Activated T-helper 1 cell treated with Interleukin-2 at 50 U/mL for 16 hours (primary cell): ENCODE data around the gene ATXN2L.
"Not testable (repeated sequence)": the region's sequence is repeated elsewhere in the genome, so short reads cannot be mapped to it uniquely, and the experiment has no call there.

Experiments used
- DNase-seq: peaks from one replicate; pipeline ENCODE4 v3.0.0-alpha.2; 2020; ENCODE audit warnings: low read depth

ATXN2L gene

GRCh38 chr16:28837672-28838557 lies 15.1 kb downstream of the ATXN2L start:
- no peak for DNase-seq

GRCh38 chr16:28838558-28838918 lies 15.7 kb downstream of the ATXN2L start:
- no peak for DNase-seq

GRCh38 chr16:28839004-28839639 lies 16.3 kb downstream of the ATXN2L start:
- no peak for DNase-seq

GRCh38 chr16:28839899-28840298 lies 17.1 kb downstream of the ATXN2L start:
- DNase-seq, result no peak

GRCh38 chr16:28842696-28843095 lies 19.9 kb downstream of the ATXN2L start:
- DNase-seq, result no peak

GRCh38 chr16:28843766-28844165 lies 21.0 kb downstream of the ATXN2L start:
- DNase-seq, result no peak

- DNase-seq, result no peak
Measured at GRCh38 chr16:28844226-28844885, 21.6 kb downstream of the ATXN2L start.

GRCh38 chr16:28845293-28845692 lies 22.5 kb downstream of the ATXN2L start:
- no peak for DNase-seq

GRCh38 chr16:28845761-28846079 lies 22.9 kb downstream of the ATXN2L start:
- no peak for DNase-seq

- DNase-seq, result peak; percentile 98
Measured at GRCh38 chr16:28846080-28846932, 23.5 kb downstream of the ATXN2L start, which contains the start of gene TUFM. TSS of gene TUFM (minus strand) at chr16:28846348. CDS start at chr16:28846269, 79 bp downstream.

- DNase-seq, result no peak
Measured at GRCh38 chr16:28846933-28847273, 24.1 kb downstream of the ATXN2L start.

GRCh38 chr16:28858421-28858820 lies 35.6 kb downstream of the ATXN2L start:
- no peak for DNase-seq

GRCh38 chr16:28859326-28859725 lies 36.5 kb downstream of the ATXN2L start:
- no peak for DNase-seq

- DNase-seq, result no peak
Measured at GRCh38 chr16:28863929-28864793, 41.4 kb downstream of the ATXN2L start.

GRCh38 chr16:28865001-28865688 lies 42.3 kb downstream of the ATXN2L start:
- no peak for DNase-seq

- DNase-seq, result no peak
Measured at GRCh38 chr16:28865722-28866453, 43.1 kb downstream of the ATXN2L start.

GRCh38 chr16:28866454-28866804 lies 43.6 kb downstream of the ATXN2L start:
- DNase-seq, result no peak

GRCh38 chr16:28867241-28867640 lies 44.4 kb downstream of the ATXN2L start:
- no peak for DNase-seq

- not testable (repeated sequence) for DNase-seq
Measured at GRCh38 chr16:28867646-28868045, 44.8 kb downstream of the ATXN2L start.

GRCh38 chr16:28869201-28869600 lies 46.4 kb downstream of the ATXN2L start:
- DNase-seq, result no peak
